ENCODE results near the gene MPZL1.
"Not testable (repeated sequence)": the region's sequence is repeated elsewhere in the genome, so short reads cannot be mapped to it uniquely, and the experiment has no call there.

Gene MPZL1

DNA sequence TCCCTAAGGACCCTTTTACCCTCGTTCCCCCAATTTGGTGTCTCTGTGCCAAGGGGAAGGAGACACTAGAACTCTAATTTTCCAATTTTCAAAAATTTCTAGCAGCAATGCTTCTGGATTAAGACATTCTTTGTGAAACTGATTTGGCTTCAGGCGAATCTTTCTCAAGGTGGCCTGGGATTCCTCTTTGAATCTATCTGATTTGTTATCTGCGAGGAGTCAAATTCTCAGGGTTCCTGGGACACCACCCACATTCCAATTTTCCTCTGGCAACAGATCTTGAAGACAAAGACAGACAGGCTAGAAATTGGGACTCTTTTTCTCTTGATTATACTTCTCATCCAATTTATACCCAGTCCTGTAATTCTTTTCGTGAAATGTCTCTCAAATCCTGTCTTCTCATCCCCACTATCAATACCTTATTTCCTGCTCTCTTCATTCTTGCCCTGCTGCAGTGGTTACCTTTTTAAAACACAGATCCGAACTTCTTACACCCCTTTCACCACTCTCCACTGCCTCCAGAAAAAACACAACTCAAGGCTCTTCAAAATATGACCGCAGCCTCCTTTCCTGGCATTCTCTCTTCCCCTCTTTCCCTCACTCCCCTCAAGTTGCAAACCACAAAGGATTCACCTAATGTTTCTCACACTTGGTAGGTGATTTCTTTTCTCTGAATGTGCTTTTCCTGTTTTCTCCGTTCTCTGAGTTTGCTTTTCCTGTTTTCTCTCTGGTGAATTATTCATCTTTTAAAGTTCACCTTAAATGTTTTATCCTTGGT is 2.7 kb upstream of the MPZL1 start:
- DNase-seq (ENCODE audit: low read depth, low spot score): no peak

DNA sequence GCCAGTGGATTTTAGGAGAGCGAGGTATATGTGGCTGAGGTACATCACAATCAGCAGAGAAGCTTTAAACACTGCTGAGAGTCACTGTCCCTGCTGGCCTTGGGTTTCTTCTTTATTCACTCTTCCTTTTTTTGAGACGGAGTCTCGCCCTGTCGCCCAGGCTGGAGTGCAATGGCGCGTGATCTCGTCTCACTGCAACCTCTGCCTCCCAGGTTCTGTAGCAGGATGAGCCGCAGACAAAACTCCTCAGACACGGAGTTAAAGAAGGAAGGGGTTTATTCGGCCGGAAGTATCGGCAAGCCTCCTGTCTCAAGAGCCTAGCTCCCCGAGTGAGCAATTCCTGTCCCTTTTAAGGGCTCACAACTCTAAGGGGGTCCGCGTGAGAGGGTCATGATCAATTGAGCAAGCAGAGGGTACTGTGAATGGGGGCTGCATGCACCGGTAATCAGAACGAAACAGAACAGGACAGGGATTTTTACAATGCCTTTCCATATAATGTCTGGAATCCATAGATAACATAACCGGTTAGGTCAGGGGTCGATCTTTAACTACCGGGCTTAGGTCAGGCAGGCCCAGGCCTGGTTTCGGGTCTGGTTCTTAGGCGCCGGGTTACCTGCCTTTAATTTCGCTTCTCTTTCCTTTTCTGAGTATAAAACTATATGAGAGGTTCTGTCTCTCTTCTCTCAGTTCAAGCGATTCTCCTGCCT is 1.9 kb upstream of the MPZL1 start:
- not testable (repeated sequence) for DNase-seq (ENCODE audit: low read depth, low spot score)

DNA sequence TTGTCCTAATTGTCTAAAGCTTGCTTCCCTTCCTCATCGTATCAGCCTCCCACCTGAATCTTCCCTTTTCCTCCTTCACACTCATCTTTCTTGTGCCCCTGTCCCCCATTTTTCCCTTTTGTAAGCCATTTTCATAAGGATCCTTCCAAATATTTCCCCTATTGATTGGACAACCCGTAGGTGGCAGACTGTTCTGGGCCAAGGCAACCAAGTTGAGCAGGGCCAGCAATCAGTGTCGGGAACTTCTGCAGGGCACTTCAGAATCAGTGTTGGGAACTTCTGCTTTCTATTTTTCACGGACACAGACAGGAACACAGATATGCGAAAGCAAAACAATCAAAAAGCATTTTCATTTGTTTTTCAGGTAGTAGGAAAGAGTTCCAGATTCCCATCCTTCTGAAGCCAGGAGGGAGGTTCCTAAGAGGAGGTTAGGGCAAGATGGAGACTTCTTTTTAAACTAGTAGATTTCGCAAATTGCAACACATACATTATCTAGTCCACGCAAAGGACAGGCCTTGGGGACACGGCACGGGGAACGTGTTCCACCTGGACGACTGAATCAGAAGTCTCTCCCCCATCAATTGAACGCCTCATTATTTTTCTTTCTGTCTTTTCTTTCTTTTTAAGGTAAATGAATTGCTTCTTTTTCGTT is 691 bp upstream of the MPZL1 start:
- no peak for DNase-seq (ENCODE audit: low read depth, low spot score)

DNA sequence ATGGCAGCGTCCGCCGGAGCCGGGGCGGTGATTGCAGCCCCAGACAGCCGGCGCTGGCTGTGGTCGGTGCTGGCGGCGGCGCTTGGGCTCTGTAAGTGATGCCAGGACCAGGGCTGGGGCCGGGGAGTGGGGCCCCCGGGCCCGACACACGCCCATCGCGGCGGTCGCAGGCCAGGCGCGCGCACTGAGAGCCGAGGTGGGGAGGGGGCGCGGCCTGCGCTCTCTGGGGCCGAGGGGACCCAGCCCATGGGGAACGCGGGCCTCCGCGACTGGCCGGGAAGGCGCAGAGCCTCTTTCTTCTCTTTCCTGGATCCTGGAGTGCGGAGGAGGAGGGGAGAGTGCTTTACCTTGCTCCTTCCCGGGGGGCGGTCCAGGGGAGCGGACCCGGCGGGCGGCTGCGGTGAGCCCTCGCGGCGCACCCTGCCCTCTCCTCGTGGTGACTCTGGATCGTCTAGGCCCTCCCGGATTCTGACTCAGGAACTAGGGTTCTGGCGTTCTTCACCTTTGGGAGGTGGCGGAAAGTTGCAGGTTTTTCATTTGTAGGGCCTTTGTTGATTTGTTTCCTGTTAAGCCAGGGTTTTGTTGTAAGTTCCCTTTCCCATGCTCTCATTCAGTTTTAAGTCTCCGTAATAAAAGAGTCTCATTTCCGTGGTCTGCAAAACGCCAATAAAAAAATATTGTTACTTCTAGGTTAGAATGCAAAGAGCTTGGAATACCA is 529 bp downstream of the MPZL1 start:
- DNase-seq (ENCODE audit: low read depth, low spot score): no peak

DNA sequence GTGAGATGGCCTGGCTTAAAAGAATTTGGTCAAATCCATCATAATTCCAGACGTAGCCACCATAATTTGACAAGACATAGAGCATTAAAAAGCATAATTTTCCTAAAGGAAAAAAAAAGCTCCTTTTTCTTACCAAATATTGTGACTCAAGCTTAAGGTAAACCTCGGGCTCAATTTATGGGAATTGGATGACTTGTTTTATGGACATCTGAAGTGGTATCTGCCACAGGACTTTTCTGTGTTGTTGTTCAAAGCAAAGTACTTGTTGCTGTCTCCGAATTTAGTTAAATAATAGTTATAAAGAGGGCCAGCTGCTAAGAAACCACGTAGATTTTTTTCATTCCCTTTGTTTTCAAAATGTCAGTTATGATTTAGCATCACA is 1.1 kb downstream of the MPZL1 start:
- no peak for DNase-seq (ENCODE audit: low read depth, low spot score)

DNA sequence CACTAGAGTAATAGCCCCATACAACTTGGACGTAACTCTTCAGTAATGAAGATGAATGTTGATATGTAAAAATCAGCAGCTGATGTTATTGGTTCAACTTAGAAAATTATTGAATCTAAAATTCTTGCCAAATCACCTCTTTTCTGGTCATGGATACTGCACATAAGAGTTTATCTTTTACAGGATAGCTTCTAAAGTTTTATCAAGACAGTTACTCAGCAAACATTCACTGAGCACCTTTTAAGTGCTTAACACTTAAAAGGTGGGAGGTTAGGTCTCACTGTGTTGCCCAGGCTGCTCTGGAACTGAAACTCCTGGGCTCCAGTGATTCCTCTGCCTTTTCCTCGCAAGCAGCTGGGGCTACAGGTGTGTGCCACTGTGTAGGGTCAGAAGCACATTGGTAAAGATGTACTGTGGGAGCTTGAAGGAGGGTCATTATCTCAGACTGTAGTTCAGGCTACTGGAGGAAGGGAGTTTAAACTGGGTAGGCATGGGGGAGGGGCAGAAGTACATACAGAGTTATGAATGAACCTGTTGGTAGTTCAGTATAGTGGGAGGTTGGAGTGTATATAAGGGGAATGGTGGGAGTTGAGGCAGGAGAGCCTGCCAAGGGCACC is 2.0 kb downstream of the MPZL1 start:
- no peak for DNase-seq (ENCODE audit: low read depth, low spot score)

DNA sequence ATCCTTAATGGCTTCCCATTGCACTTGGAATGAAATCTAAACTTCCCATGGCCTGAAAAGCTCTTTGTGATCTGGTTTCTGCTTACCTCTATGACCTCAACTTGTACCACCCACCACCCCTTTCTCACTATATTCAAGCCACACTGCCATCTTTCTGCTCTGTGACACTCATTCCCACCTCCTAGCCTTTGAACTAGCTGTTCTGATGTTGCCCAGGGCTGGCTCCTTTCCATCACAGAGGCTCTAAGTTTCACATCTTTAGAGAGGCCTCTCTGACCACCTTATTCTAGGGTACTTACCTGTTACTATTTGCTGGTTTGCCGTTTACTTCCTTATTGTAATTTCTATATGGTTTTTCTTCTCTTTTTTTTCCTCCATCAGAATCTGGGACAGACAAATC is 4.2 kb downstream of the MPZL1 start:
- no peak for DNase-seq (ENCODE audit: low read depth, low spot score)

DNA sequence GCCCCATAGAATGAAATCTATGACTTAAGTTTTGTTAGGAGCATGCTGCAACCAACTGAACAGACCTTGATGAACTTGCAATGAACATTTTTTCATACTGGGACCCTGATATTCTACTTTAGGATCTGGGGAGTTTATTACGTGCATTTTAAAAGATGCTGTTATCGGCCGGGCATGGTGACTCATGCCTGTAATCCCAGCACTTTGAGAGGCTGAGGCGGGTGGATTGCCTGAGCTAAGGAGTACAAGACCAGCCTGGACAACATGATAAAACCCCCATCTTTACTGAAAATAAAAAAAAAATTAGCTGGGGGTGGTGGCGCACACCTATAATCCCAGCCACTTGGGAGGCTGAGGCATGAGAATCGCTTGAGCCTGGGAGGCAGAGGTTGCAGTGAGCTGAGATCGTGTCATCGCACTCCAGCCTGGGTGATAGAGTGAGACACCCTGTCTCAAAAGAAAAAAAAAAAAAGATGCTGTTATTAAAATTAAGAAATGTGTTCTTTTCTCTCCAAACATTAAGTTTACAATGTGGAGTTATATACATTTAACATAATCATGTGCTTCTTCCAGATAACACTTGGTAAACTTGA is 7.1 kb downstream of the MPZL1 start:
- DNase-seq (ENCODE audit: low read depth, low spot score): no peak

DNA sequence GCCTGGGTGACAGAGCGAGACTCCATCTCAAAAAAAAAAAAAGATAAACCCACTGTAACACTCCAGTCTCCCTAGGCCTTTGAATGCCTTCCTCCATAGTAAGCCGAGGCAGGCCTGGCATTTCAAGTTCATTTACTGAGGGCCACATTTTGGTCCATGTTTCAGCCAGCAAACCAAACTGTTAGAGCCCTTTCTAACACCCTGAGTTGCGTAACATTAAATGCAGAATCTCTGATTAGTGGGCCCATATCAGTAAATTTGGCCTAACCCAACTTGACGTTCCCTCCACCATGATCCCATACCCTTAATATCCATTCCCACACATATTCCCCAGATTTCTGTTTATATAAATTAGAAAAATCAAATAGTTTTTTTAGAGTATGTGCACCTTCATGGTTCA is 12.4 kb downstream of the MPZL1 start:
- no peak for DNase-seq (ENCODE audit: low read depth, low spot score)

DNA sequence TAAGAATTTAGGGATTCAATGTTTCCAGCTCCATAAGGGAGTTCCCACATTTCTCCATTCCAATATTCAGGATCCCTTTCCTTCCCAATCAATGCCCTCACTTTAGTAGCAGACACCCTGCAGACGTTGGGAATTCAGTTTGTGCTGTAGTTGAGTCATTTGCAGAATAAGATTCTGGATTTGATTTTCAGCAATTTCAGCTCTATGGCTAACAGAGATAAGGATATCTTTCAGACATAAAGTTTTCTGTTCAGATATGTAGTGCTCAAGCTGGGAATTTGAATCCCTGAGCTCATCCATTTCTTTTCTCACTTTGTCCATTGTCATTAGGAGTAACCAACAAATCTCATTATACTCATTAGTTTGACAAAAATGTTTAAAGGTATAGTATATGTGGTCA is 13.1 kb downstream of the MPZL1 start:
- DNase-seq (ENCODE audit: low read depth, low spot score): no peak

DNA sequence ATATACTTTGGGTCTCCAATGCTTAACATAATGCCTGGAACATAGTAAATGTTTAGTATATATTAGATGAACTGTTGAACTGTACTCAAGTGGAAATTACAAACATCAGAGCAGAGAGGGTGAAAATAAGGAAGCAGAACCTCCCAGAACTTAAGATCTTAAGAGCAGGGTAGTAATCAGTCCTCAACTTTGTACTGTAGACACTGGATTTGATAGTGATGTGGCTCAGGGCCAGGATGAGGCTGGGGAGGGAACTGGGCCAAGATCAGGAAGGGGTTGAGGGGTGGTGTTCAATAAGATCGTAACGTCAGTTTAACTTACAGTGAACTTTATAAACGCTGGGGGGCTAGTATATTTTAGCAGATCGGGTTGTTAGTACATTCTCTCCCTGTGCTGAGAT is 15.4 kb downstream of the MPZL1 start:
- no peak for DNase-seq (ENCODE audit: low read depth, low spot score)

DNA sequence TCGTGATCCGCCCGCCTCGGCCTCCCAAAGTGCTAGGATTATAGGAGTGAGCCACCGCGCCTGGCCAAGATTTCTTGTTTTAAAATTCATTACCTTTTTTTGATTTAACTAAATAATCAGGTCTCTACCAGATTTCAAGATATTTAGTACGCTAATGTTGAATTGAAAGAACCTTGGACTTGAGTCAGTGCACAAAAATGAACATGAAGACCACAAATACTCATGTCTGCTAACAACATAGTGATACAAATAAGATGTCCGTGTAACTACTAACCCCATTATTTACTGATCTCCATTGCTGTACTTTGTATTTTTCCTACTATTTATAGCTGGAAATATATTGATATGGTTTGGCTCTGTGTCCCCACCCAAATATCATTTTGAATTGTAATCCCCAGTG is 16.4 kb downstream of the MPZL1 start:
- no peak for DNase-seq (ENCODE audit: low read depth, low spot score)

DNA sequence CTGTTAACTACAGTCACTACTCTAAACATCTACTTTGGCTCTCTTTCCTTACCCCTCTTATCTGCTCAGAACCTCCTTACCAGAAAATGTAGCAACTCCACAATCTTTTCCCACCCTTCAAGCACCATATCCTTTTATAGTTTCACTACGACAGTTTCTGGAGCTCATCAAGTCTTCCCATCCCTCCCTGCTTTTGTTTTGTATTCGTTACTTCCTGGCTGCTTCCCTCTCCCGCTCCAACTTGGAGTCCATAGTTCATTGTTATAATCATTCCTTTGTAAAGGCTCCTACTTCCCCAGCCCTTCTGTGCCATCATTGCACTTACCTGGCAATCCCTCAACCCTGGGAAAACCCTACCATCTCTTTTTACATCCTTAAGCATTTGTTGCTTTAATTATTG is 18.0 kb downstream of the MPZL1 start:
- no peak for DNase-seq (ENCODE audit: low read depth, low spot score)

DNA sequence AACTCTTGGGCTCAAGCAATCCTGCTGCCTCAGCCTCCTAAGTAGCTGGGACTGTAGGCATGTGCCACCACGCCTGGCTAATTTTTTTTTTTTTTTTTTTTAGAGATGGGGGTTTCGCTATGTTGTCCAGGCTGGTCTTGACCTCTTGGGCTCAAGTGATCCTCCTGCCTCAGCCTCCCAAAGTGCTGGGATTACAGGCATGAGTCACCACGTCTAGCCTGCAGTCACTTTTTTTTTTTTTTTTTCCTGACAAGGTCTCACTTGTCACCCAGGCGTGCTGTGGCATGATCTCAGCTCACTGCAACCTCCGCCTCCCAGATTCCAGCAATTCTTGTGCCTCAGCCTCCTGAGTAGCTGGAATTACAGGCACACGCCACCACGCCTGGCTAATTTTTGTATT is 19.3 kb downstream of the MPZL1 start:
- DNase-seq (ENCODE audit: low read depth, low spot score): not testable (repeated sequence)

DNA sequence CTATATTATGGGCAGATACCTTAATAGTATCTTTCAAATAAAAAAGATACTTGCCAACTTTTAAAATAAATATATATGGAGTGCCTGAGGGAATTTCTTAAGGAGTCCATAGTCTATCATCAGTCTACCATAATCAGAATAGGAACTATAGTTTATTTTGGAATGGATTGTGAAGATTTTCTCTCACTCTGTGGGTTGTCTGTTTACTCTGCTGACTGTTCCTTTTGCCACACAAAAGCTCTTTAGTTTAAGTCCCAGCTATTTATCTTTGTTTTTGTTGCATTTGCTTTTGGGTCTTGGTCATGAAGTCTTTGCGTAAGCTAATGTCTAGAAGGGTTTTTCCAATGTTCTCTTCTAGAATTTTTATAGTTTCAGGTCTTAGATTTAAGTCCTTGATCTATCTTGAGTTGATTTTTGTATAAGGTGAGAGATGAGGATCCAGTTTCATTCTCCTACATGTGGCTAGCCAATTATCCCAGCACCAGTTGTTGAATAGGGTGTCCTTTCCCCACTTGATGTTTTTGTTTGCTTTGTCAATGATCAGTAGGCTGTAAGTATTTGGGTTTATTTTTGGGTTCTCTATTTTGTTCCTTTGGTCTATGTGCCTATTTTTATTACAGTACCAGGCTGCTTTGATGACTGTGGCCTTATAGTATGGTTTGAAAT is 20.7 kb downstream of the MPZL1 start:
- DNase-seq (ENCODE audit: low read depth, low spot score): not testable (repeated sequence)

DNA sequence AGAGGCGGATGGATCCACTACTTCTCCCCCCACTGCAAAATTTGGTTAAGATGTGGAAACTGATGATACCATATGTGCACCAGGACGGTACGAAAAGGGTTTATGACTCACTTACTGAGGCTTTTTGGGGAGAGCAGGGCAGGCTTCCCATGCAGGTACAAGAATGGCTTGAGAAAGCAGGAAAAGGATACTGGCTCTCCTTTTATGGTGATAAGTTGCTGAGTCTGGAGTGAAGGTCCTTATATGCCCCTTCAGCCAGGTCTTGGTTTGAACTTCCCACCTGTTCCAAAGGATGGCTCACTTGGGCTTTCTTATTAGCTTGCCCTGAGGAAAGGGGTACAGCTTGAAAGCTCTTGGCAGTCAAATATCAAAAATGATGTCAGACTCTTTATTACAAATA is 23.1 kb downstream of the MPZL1 start:
- no peak for DNase-seq (ENCODE audit: low read depth, low spot score)

DNA sequence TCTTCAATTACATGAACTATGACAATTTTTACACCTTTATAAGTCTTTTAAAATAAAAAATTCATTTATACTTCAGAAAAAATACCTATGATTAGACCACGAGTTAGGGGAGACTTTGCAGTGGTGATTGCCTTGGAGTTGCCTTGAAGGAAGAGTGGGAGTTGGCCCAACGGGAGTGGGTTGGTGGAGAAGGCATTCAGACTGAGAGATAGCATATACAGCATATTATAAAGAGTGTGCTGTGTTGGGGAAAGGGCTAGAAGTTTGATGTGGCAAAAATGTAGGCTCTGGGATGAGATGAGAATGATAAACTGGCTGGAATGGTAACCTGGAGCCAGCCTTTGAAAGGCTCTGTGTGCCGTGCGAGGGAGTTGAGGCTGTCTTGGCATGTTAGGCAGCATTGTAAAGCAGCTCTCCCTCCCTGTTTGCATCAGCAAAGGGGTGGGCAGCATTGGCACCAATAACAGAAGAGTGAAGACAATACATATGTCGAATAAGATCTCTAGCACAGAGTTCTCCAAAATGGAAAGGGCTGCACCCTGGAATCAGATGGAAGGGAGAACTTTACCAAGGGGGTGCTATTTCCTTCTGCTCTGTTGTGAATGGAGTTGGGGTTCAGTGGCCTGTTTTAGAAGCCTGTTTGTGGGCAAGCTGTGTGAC is 24.4 kb downstream of the MPZL1 start:
- DNase-seq (ENCODE audit: low read depth, low spot score): no peak

DNA sequence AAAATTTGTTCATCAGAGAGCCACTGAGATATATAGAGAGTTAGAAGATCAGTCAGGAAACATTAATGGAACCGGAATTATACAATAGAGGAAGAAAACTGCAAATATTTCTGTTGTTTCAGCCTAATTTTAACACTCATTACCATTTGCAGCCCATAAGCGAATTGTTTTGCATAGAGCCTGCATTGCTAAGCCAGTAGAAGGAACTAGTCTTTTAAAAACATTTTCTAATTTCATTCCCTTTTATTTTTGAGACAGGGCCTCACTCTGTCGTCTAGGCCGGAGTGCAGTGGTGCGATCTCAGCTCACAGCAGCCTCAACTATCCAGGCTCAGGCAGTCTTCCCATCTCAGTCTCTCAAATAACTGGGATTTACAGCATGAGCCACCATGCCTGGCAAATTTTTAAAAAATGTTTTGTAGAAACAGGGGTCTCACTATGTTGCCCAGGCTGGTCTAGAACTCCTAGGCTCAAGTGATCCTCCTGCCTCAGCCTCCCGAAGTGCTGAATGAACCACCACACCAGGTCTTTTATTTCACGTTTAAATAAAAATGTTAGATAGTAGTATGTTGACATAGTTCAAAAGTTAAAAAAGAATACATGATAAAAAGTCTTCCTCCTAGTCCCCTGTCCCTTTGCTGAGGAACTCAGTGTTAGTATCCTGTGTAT is 25.3 kb downstream of the MPZL1 start:
- no peak for DNase-seq (ENCODE audit: low read depth, low spot score)

DNA sequence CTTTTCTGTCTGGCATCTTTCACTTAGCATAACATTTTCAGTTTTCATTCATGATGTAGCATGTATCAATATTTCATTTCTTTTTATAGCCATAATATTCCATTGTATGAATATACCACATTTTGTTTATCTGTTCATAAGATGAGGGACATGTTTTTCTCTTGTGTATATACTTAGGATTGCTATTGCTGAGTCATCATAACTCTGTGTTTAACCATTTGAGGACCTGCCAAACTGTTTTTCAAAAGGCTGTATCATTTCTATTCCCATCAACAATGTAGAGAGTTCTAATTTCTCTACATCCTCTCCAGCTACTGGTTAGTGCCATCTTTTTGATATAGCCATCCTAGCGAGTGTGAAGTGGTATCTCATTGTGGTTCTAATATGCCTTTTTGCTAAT is 26.2 kb downstream of the MPZL1 start:
- no peak for DNase-seq (ENCODE audit: low read depth, low spot score)

DNA sequence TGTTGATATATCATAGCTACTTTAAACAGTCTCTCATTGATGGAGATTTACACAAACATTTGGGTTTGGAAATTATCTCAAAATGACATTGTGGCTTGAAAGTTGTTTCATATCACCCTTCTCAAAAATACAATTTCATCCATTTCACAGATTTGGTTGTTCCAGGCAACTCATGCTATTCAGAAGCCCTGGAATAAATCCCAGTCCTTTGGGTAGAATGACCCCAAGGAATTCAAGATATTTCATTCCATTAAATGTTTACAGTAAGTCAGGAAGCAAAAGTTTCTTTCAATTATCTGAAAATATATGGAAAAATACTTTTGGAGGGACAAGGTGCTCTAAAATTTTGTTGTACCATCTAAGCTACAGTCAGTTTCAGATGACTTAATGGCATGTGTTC is 27.1 kb downstream of the MPZL1 start:
- no peak for DNase-seq (ENCODE audit: low read depth, low spot score)
